ENCODE results near the gene R3HDM4.
A peak's percentile ranks its signal among the peaks of the same experiment; 100 is the strongest.

R3HDM4 gene

DNA sequence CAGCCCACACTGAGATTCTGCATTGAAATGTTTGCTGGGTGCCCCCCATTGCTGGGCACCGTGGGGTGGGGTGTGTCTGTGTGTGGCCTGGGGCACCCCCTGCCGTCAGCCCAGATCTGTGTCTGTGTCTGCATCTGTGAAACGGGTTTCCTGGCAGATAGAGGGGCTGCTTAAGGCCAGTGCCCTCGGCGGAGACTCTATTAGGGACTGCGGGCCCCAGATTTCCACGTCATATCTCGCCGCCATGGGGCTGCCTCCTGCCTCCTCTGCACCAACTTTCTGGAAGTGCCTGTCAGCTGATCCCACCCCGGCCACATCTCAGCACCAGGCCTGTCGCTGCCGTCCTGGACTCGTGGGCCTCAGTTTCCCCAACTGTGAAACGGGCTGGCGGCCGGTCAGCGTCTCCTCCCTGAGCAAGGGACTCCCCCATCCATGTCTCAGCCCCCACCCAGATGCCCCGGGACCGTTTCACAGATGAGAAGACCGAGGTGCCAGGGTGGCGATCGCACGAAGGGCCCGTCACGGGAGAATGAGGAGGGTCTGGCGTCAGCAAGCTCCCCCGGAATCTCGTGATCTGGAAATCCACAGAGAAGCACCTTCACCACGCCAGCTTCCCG, 34.2 kb upstream of the R3HDM4 start:
- no peak for DNase-seq (ENCODE audit: low read depth in 3 of 3)

DNA sequence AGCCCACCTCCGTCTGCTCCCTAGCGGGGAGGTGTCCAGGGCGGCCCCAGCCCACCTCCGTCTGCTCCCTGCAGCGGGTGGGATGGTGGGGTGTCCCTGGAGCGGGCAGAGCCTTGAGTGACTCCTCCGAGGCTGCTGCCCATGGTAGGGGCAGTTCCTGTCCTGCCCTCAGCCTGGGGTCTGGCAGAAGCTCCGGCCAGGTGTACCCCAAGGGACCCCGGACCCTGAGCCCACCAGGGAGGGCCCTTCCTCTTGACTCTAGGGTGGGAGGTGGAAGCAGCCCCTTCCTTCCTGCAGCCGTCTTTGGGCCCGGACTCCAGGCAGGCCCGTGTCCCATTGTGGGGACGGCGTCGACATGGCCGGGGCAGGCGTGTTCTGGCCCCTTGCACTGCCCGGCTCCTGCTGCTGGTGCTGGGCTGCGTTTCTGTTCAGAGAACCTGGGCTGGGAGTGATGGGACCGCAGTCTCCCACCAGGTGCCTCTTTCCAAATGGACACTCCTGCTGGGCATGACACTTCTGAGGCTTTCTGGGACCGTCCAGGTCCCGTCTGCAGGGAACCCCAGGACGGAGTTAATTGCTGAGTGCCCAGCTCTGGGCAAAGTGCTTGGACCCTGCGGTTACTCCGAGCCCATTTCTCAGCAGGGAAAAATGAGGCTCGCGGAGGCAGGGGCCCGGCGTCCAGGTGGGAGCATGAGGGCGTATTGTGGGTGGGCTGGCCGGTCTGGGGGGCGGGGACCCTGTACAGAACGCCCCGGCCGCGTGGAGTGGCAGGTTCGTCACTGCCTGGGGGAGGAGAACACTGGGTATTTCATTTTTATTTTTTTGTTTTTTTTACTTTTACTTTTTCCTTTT, 32.6 kb upstream of the R3HDM4 start:
- no peak for DNase-seq (ENCODE audit: low read depth in 3 of 3)

GRCh38 chr19:944663-945241, 31.7 kb upstream of the R3HDM4 start:
- no peak for DNase-seq (ENCODE audit: low read depth in 3 of 3)

- no peak for DNase-seq (ENCODE audit: low read depth in 3 of 3)
These were observed 31.1 kb upstream of the R3HDM4 start for GRCh38 chr19:944171-944567.

DNA sequence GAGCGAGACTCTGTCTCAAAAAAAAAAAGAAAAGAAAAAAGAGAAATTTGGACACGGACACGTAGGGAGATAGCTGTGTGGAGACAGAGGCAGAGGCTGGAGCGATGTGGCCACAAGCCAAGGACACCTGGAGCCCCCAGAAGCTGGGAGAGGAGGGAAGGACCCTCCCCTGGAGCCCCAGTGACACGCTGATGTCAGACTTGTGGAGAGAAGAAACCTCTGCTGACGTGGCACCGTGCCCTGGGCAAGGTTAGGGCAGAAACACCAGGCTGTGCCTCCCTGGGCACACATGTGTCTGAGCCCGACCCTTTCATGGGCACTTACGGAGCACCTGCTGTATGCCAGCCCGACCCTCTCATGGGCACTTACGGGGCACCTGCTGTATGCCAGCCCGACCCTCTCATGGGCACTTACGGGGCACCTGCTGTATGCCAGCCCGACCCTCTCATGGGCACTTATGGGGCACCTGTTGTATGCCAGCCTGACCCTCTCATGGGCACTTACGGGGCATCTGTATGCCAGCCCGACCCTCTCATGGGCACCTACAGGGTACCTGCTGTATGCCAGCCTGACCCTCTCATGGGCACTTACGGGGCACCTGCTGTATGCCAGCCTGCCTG, 30.6 kb upstream of the R3HDM4 start:
- DNase-seq (ENCODE audit: low read depth in 3 of 3): no peak

DNA sequence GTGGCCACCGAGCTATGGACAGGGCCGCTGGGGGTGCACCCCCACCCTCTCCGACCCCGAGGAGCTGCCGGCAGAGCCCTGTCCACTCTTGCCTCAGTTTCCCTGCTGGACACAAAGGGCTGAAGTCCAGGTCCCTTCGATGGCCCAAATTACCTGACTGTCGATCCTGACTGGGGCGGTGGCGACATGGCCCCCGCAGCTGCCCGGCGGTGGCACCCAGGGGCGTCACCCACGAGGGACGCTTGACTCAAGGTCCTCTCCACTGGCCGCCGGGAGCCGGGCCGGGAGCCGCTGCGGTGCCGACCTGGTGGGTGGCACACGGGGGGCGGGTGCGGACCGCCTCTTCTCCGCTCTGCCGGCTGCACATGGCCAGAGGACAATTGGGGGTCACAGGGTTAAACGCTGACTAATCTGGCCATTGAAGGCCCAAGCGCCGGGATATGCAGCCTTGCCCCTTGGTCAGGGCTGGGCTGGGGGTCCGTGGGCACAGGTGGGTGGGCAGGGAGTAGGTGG, 29.2 kb upstream of the R3HDM4 start:
- DNase-seq (ENCODE audit: low read depth in 3 of 3): no peak

GRCh38 chr19:941292-942132, 28.5 kb upstream of the R3HDM4 start:
- no peak for DNase-seq (ENCODE audit: low read depth in 3 of 3)

DNA sequence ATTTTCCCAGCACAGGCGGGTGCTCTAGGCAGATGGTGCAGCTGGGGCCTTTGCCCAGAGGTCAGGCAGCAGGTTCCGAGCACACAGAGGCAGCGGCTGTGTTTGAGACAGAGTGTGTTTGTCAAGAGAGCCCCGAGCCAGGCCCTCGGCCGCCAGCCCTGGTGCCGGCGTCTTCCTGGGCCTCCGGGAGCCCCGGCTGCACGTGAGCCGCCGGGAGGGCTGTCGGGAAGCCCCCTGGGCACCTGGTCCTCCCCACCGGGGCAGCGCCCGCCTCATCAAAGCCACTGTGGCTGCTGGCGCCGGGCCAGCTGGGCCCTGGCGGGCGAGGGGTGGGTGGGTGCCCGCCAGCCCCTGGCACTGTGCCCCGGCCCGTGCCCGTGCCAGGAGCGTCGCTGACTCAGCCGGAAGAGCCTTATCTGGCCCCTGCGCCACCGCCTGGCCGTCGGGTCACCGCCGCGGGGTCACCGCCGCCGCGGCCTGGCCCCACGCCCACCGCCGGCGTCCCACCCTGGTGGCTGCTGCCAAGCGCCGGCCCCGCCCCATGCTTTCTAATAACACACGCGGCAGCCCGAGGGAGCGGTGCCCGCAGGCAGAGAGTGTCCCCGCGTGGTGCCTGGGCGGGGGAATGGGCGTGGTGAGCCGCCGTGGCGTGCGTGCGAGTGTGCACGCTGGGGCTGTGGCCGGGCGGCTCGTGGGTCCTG, 27.7 kb upstream of the R3HDM4 start:
- peak in 2 of 3 experiments; percentile 36 to 62 for DNase-seq (ENCODE audit: low read depth in 3 of 3)

DNA sequence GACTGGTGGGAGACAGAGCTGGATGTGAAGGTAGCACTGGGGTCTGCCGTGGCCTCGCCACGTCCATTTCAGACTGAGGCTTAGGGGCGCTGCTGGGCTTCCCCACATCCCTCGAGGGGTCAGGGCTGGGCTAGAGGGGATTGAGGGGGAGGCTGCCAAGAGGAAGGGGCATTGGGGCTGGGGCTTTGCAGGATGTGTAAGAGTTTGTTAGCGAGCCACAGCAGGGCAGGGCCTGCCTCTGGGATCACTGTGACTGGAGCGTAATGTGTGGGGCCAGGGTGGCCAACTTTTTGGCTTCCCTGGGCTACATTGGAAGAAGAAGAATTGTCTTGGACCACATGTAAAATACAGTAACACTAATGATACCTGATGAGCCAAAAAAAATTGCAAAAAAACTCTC, 26.9 kb upstream of the R3HDM4 start:
- DNase-seq (ENCODE audit: low read depth in 3 of 3): no peak

DNA sequence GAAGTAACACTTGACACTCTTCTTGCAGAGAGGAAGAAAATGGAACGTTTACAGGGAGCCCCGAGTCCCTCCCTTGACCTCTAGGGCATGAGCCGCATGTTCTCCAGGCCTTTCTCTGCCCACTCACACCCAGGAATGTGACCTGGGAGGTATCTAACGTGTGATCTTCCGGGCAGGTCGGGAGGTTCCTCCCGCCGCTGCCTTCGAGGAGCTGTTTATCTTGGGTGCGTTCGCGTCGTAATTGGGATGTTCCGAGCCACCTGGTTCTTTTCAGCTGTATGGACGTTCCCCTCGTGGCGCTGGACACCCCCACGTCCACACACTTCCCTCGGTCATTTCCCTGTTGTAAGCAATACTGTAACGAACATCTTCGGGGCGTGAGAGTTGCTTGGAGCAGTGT, 26.4 kb upstream of the R3HDM4 start:
- no peak for DNase-seq (ENCODE audit: low read depth in 3 of 3)

DNA sequence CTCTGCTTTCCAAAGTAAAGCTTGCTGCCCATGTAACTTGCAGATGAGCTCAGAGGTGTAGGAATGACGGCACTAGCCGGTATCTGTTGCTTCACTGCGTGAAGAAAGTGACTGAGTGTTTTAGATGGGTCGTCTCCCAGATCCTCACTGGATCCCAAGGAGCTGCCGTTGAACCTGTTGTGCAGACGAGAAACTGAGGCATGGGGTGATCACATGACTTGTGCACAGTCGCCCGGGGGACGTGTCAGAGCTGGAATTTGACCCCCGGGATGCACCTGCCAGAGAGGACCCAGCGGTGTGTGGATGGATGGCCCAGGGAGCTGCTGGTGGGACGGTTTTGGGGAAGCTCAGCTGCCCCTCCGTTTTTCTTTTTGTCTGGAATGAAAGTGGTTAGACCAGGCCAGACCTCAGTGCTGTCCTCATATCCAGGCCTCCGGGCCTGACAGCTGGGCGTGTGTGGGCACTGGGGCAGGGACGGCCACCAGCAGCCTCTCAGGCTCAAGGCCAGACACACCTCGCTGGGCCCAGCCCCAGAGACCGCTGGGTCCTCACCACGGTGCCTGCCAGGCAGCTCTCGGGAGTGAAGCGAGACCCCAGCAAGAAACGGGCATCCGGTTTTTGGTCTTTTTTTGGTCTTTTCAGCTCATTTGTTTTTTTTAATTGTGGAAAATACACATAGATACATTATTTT, 25.4 kb upstream of the R3HDM4 start:
- no peak for DNase-seq (ENCODE audit: low read depth in 3 of 3)

DNA sequence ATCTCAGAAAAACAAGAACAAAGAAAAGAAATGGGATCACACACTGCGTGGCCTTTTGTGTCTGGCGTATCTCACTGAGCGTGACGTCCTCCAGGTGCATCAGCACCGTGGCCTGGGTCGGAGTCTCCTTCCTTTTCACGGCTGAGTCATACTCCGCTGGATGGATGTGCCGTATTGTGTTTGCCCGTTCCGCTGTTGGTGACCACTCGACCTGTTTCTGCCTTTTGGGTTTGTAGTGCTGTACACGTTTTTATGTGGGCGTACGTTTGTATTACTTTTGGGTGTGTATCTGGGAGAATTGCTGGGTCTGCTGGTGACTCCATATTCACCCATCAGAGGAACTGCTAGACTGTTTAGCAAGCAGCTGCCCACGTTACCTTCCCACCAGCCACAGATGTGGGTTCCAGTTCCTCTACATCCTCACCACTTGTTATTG, 24.3 kb upstream of the R3HDM4 start:
- no peak for DNase-seq (ENCODE audit: low read depth in 3 of 3)

GRCh38 chr19:936175-936546, 23.1 kb upstream of the R3HDM4 start:
- DNase-seq (ENCODE audit: low read depth in 3 of 3): no peak

GRCh38 chr19:934865-935479, 22.0 kb upstream of the R3HDM4 start:
- no peak for DNase-seq (ENCODE audit: low read depth in 3 of 3)

- no peak for DNase-seq (ENCODE audit: low read depth in 3 of 3)
These were observed 21.3 kb upstream of the R3HDM4 start for GRCh38 chr19:934197-934840.

GRCh38 chr19:933553-933882, 20.5 kb upstream of the R3HDM4 start:
- no peak for DNase-seq (ENCODE audit: low read depth in 3 of 3)

GRCh38 chr19:932648-933552, 19.9 kb upstream of the R3HDM4 start:
- DNase-seq (ENCODE audit: low read depth in 3 of 3): no peak

GRCh38 chr19:931860-932647, 19.0 kb upstream of the R3HDM4 start:
- DNase-seq (ENCODE audit: low read depth in 3 of 3): no peak

Measured in stimulated activated CD4-positive, alpha-beta T cell treated with anti-CD3 and anti-CD28 coated beads, TNF-alpha, amount 100 ng/mL, for 24 hours (primary cell).